HEK293 (cell line): Measurements from ENCODE around the gene KRTAP6-3.

Experiments used
- CTCF ChIA-PET: fragments of 350-600 bp; formaldehyde crosslinking; extraction: SDS; loops from one replicate; lab custom pipeline; 2021; ENCODE audit warnings: antibody characterized with exemption; lab: Yijun Ruan, JAX
- POLR2A ChIA-PET: fragments of 300-600 bp; formaldehyde crosslinking; extraction: SDS; loops from one replicate; lab custom pipeline; 2020; ENCODE audit warnings: antibody characterized with exemption, inconsistent platforms; lab: Yijun Ruan, JAX
- H3K27ac ChIP-seq: fragments of 200-500 bp; sonication (Bioruptor generic); 2 replicates; pipeline ENCODE4 v1.5.1; 2014; ENCODE audit warnings: low read depth, low read length, control low read depth, inconsistent platforms; ENCODE audit errors: extremely low read depth
- H3K36me3 ChIP-seq, 2 experiments: fragments of 200-500 bp in 1 of 2; sonication (Bioruptor generic) in 1 of 2; 1 replicate in 1 of 2; 2 replicates in 1 of 2; pipeline ENCODE4 v1.5.1; 2014 to 2017; ENCODE audit warnings: inconsistent platforms in 2 of 2, low read length in 2 of 2; ENCODE audit not compliant: control insufficient read depth in 2 of 2, insufficient read depth in 1 of 2
- H3K4me1 ChIP-seq: fragments of 200-500 bp; sonication (Bioruptor generic); 2 replicates; pipeline ENCODE4 v1.5.1; 2014; ENCODE audit warnings: mild to moderate bottlenecking, low read length, inconsistent platforms; ENCODE audit not compliant: control insufficient read depth, insufficient read depth
- H3K4me3 ChIP-seq: 2 replicates; pipeline ENCODE4 v1.5.1; 2011; ENCODE audit warnings: low read depth, mild to moderate bottlenecking, control low read depth, low read length, moderate library complexity
- H3K9me3 ChIP-seq: fragments of 200-500 bp; sonication (Bioruptor generic); 2 replicates; pipeline ENCODE4 v1.5.1; 2014; ENCODE audit warnings: low read depth, low read length, inconsistent platforms; ENCODE audit not compliant: control insufficient read depth, insufficient read depth
- BCL11B ChIP-seq: fragments of 450-650 bp; formaldehyde crosslinking; IDR thresholded peaks from 2 replicates; pipeline ENCODE4 v1.5.1; 2016; ENCODE audit warnings: low read depth, missing biosample characterization, missing genetic modification characterization
- HOXD13 ChIP-seq: sonication (generic); formaldehyde crosslinking; IDR thresholded peaks from 2 replicates; pipeline ENCODE4 v1.8.0; 2022; ENCODE audit warnings: missing genetic modification reagents, borderline replicate concordance
- ZBTB21 ChIP-seq: fragments of 450-650 bp; formaldehyde crosslinking; IDR thresholded peaks from 2 replicates; pipeline ENCODE4 v1.5.1; 2017; ENCODE audit warnings: missing biosample characterization, missing genetic modification characterization
- ZNF16 ChIP-seq: fragments of 450-650 bp; formaldehyde crosslinking; IDR thresholded peaks from 2 replicates; pipeline ENCODE4 v1.5.1; 2016; ENCODE audit warnings: low read depth, missing biosample characterization, missing genetic modification characterization
- ZNF184 ChIP-seq: fragments of 450-650 bp; IDR thresholded peaks from 2 replicates; pipeline ENCODE4 v1.5.1; 2018; ENCODE audit warnings: missing biosample characterization, mild to moderate bottlenecking, missing genetic modification characterization
- ZNF423 ChIP-seq: fragments of 450-650 bp; formaldehyde crosslinking; IDR thresholded peaks from 2 replicates; pipeline ENCODE4 v1.5.1; 2016; ENCODE audit warnings: missing biosample characterization, missing genetic modification characterization
- ZNF433 ChIP-seq: fragments of 450-650 bp; formaldehyde crosslinking; IDR thresholded peaks from 2 replicates; pipeline ENCODE4 v1.5.1; 2016; ENCODE audit warnings: missing biosample characterization, missing genetic modification characterization, low read depth
- ZNF548 ChIP-seq: fragments of 450-650 bp; formaldehyde crosslinking; IDR thresholded peaks from 2 replicates; pipeline ENCODE4 v1.5.1; 2016; ENCODE audit warnings: missing biosample characterization, missing genetic modification characterization
- ZNF629 ChIP-seq: fragments of 450-650 bp; formaldehyde crosslinking; IDR thresholded peaks from 2 replicates; pipeline ENCODE4 v1.5.1; 2017; ENCODE audit warnings: missing biosample characterization, missing genetic modification characterization
- ZNF707 ChIP-seq: fragments of 450-650 bp; formaldehyde crosslinking; IDR thresholded peaks from 2 replicates; pipeline ENCODE4 v1.5.1; 2016; ENCODE audit warnings: missing biosample characterization, missing genetic modification characterization
- ZNF791 ChIP-seq: fragments of 450-650 bp; formaldehyde crosslinking; IDR thresholded peaks from 2 replicates; pipeline ENCODE4 v1.5.1; 2016; ENCODE audit warnings: missing biosample characterization, missing genetic modification characterization
- ZNF792 ChIP-seq: fragments of 450-650 bp; formaldehyde crosslinking; IDR thresholded peaks from 2 replicates; pipeline ENCODE4 v1.5.1; 2016; ENCODE audit warnings: missing biosample characterization, missing genetic modification characterization
- ZSCAN16 ChIP-seq: fragments of 450-650 bp; formaldehyde crosslinking; IDR thresholded peaks from 2 replicates; pipeline ENCODE4 v1.5.1; 2016; ENCODE audit warnings: missing biosample characterization, missing genetic modification characterization
- TF ChIP-seq, protein P1 (sequence below): IDR thresholded peaks from 2 replicates; pipeline ENCODE4 v1.6.1; 2011; ENCODE audit warnings: mild to moderate bottlenecking, low read depth, low read length, borderline replicate concordance
- TF ChIP-seq, protein P2 (sequence below): fragments of 450-650 bp; formaldehyde crosslinking; optimal IDR thresholded peaks from 2 replicates; pipeline ENCODE3; 2016; ENCODE audit warnings: missing biosample characterization, mild to moderate bottlenecking, missing genetic modification characterization
- TF ChIP-seq, protein P3 (sequence below): fragments of 450-650 bp; formaldehyde crosslinking; IDR thresholded peaks from 2 replicates; pipeline ENCODE4 v1.5.1; 2016; ENCODE audit warnings: missing biosample characterization, missing genetic modification characterization
- TF ChIP-seq, protein P4 (sequence below): fragments of 450-650 bp; formaldehyde crosslinking; IDR thresholded peaks from 2 replicates; pipeline ENCODE4 v1.5.1; 2016; ENCODE audit warnings: missing biosample characterization, missing genetic modification characterization, borderline replicate concordance
- TF ChIP-seq, protein P5 (sequence below): sonication (generic); formaldehyde crosslinking; IDR thresholded peaks from 2 replicates; pipeline ENCODE4 v1.8.1; 2022; ENCODE audit warnings: mild to moderate bottlenecking, moderate library complexity, missing genetic modification reagents

Gene KRTAP6-3

DNA sequence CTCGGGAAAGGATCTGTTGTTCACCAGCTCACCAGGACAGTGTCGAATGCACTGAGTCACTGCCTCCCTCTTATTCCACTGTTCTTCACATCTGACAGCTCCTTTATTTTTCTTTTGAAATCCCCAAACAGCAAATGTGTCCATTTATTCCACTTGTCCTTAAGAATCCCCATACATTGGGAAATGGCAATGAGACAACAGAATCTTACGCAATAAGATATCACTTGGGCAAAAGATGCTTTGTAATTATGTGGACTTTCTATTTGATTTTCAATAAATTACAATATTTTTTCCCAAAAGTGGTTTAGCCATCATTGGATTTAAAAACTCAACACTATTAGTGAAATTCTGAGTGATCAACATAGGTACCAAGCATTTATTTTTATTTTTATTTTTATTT lies 46.4 kb downstream of the KRTAP6-3 start:
- CTCF ChIA-PET: interaction anchor here (0.6 kb wide), 1 partner anchor 357 kb away, joined by 3 read pairs; no protein-coding TSS in a partner anchor
- no peaks in the 10 kb centered on the region for H3K4me1 ChIP-seq
- H3K36me3 ChIP-seq: no peaks in the 10 kb centered on the region
- H3K9me3 ChIP-seq: no peaks in the 10 kb centered on the region
- no peak overlapping the region for H3K4me3 ChIP-seq
- no peak overlapping the region for H3K27ac ChIP-seq
- no peak for TF ChIP-seq ZNF629 (tag by site-specific recombination)
- TF ChIP-seq, protein P1, sequence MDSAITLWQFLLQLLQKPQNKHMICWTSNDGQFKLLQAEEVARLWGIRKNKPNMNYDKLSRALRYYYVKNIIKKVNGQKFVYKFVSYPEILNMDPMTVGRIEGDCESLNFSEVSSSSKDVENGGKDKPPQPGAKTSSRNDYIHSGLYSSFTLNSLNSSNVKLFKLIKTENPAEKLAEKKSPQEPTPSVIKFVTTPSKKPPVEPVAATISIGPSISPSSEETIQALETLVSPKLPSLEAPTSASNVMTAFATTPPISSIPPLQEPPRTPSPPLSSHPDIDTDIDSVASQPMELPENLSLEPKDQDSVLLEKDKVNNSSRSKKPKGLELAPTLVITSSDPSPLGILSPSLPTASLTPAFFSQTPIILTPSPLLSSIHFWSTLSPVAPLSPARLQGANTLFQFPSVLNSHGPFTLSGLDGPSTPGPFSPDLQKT: no peak
- no peak for TF ChIP-seq ZBTB21 (tag by site-specific recombination)
- no peak for TF ChIP-seq ZSCAN16
- TF ChIP-seq BCL11B (tag by site-specific recombination): no peak
- no peak for TF ChIP-seq ZNF184 (tag by site-specific recombination)
- TF ChIP-seq ZNF548: no peak
- TF ChIP-seq ZNF433 (tag by site-specific recombination): no peak
- TF ChIP-seq HOXD13: no peak
- no peak for TF ChIP-seq ZNF707 (tag by site-specific recombination)
- TF ChIP-seq, protein P2, sequence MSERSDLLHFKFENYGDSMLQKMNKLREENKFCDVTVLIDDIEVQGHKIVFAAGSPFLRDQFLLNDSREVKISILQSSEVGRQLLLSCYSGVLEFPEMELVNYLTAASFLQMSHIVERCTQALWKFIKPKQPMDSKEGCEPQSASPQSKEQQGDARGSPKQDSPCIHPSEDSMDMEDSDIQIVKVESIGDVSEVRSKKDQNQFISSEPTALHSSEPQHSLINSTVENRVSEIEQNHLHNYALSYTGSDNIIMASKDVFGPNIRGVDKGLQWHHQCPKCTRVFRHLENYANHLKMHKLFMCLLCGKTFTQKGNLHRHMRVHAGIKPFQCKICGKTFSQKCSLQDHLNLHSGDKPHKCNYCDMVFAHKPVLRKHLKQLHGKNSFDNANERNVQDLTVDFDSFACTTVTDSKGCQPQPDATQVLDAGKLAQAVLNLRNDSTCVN (tag by site-specific recombination): no peak
- TF ChIP-seq, protein P3, sequence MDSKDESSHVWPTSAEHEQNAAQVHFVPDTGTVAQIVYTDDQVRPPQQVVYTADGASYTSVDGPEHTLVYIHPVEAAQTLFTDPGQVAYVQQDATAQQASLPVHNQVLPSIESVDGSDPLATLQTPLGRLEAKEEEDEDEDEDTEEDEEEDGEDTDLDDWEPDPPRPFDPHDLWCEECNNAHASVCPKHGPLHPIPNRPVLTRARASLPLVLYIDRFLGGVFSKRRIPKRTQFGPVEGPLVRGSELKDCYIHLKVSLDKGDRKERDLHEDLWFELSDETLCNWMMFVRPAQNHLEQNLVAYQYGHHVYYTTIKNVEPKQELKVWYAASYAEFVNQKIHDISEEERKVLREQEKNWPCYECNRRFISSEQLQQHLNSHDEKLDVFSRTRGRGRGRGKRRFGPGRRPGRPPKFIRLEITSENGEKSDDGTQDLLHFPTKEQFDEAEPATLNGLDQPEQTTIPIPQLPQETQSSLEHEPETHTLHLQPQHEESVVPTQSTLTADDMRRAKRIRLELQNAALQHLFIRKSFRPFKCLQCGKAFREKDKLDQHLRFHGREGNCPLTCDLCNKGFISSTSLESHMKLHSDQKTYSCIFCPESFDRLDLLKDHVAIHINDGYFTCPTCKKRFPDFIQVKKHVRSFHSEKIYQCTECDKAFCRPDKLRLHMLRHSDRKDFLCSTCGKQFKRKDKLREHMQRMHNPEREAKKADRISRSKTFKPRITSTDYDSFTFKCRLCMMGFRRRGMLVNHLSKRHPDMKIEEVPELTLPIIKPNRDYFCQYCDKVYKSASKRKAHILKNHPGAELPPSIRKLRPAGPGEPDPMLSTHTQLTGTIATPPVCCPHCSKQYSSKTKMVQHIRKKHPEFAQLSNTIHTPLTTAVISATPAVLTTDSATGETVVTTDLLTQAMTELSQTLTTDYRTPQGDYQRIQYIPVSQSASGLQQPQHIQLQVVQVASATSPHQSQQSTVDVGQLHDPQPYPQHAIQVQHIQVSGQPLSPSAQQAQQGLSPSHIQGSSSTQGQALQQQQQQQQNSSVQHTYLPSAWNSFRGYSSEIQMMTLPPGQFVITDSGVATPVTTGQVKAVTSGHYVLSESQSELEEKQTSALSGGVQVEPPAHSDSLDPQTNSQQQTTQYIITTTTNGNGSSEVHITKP (tag by site-specific recombination): no peak
- TF ChIP-seq, protein P4, sequence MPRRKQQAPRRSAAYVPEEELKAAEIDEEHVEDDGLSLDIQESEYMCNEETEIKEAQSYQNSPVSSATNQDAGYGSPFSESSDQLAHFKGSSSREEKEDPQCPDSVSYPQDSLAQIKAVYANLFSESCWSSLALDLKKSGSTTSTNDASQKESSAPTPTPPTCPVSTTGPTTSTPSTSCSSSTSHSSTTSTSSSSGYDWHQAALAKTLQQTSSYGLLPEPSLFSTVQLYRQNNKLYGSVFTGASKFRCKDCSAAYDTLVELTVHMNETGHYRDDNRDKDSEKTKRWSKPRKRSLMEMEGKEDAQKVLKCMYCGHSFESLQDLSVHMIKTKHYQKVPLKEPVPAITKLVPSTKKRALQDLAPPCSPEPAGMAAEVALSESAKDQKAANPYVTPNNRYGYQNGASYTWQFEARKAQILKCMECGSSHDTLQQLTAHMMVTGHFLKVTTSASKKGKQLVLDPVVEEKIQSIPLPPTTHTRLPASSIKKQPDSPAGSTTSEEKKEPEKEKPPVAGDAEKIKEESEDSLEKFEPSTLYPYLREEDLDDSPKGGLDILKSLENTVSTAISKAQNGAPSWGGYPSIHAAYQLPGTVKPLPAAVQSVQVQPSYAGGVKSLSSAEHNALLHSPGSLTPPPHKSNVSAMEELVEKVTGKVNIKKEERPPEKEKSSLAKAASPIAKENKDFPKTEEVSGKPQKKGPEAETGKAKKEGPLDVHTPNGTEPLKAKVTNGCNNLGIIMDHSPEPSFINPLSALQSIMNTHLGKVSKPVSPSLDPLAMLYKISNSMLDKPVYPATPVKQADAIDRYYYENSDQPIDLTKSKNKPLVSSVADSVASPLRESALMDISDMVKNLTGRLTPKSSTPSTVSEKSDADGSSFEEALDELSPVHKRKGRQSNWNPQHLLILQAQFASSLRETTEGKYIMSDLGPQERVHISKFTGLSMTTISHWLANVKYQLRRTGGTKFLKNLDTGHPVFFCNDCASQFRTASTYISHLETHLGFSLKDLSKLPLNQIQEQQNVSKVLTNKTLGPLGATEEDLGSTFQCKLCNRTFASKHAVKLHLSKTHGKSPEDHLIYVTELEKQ (tag by site-specific recombination): no peak
- no peak for TF ChIP-seq ZNF791 (tag by site-specific recombination)
- TF ChIP-seq ZNF423: no peak
- no peak for TF ChIP-seq ZNF792 (tag by site-specific recombination)
- TF ChIP-seq, protein P5, sequence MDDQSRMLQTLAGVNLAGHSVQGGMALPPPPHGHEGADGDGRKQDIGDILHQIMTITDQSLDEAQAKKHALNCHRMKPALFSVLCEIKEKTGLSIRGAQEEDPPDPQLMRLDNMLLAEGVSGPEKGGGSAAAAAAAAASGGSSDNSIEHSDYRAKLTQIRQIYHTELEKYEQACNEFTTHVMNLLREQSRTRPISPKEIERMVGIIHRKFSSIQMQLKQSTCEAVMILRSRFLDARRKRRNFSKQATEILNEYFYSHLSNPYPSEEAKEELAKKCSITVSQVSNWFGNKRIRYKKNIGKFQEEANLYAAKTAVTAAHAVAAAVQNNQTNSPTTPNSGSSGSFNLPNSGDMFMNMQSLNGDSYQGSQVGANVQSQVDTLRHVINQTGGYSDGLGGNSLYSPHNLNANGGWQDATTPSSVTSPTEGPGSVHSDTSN (CRISPR knock-in tag): no peak
- TF ChIP-seq ZNF16 (tag by site-specific recombination): no peak
- TF ChIP-seq, all 188 proteins: peak for 0
- POLR2A ChIA-PET: no interaction called here
